Keratinocyte (primary cell): ENCODE measurements around the gene WASF2. TPM values are rescaled to one million over a fixed set of nuclear protein-coding genes. Genes with fewer than 3 reads are reported as not detected.

Experiments
- DNase-seq: peaks from one replicate; pipeline ENCODE4 v3.0.0-alpha.2; 2011; ENCODE audit warnings: low read depth, missing footprints, low spot score
- FAIRE-seq: peaks from 2 replicates; lab custom pipeline; 2011; peaks lifted over from hg19 to GRCh38; lab: Jason Lieb, UNC
- H2AFZ ChIP-seq: 2 replicates; pipeline ENCODE4 v1.6.0; 2012; ENCODE audit warnings: low read length, control low read depth, inconsistent platforms; ENCODE audit not compliant: control insufficient read depth
- H3K27ac ChIP-seq: 2 replicates; pipeline ENCODE4 v1.5.1; 2011; ENCODE audit warnings: low read length; ENCODE audit not compliant: control insufficient read depth, insufficient read depth
- H3K27me3 ChIP-seq: 3 replicates; pipeline ENCODE4 v1.6.0; 2011; ENCODE audit warnings: low read length; ENCODE audit not compliant: control insufficient read depth, insufficient read depth; ENCODE audit errors: extremely low read depth
- H3K36me3 ChIP-seq, 2 experiments: 2 replicates in 1 of 2; 3 replicates in 1 of 2; pipeline ENCODE4 v1.5.1; 2011; ENCODE audit warnings: low read length in 2 of 2, mild to moderate bottlenecking in 1 of 2; ENCODE audit not compliant: control insufficient read depth in 2 of 2, insufficient read depth in 2 of 2; ENCODE audit errors: extremely low read depth in 1 of 2
- H3K4me1 ChIP-seq: 3 replicates; pipeline ENCODE4 v1.5.1; 2011; ENCODE audit warnings: low read length; ENCODE audit not compliant: control insufficient read depth, insufficient read depth; ENCODE audit errors: extremely low read depth
- H3K4me2 ChIP-seq: 3 replicates; pipeline ENCODE4 v1.6.0; 2011; ENCODE audit warnings: low read depth, low read length; ENCODE audit not compliant: control insufficient read depth, insufficient read depth; ENCODE audit errors: extremely low read depth
- H3K4me3 ChIP-seq, 3 experiments: fragments of 200-600 bp in 1 of 3; sonication (generic) in 1 of 3; 2 replicates in 2 of 3; 3 replicates in 1 of 3; pipeline ENCODE4 v1.5.1; 2011 to 2016; ENCODE audit warnings: low read length in 3 of 3, mild to moderate bottlenecking in 3 of 3, control low read depth in 2 of 3, inconsistent platforms in 1 of 3, low read depth in 1 of 3, mixed read lengths in 1 of 3, mixed run types in 1 of 3, moderate library complexity in 1 of 3; ENCODE audit not compliant: control insufficient read depth in 2 of 3, insufficient read depth in 2 of 3; ENCODE audit errors: extremely low read depth in 1 of 3
- H3K79me2 ChIP-seq: 2 replicates; pipeline ENCODE4 v1.6.0; 2012; ENCODE audit warnings: low read length; ENCODE audit not compliant: control insufficient read depth, insufficient read depth
- H3K9ac ChIP-seq: 3 replicates; pipeline ENCODE4 v1.6.0; 2011; ENCODE audit warnings: low read length; ENCODE audit not compliant: control insufficient read depth, insufficient read depth; ENCODE audit errors: extremely low read depth
- H3K9me1 ChIP-seq: 3 replicates; pipeline ENCODE4 v1.6.0; 2011; ENCODE audit warnings: low read length; ENCODE audit not compliant: control insufficient read depth, insufficient read depth; ENCODE audit errors: extremely low read depth
- H3K9me3 ChIP-seq: 2 replicates; pipeline ENCODE4 v1.5.1; 2012; ENCODE audit warnings: low read depth, low read length; ENCODE audit not compliant: control insufficient read depth
- H4K20me1 ChIP-seq: 3 replicates; pipeline ENCODE4 v1.6.0; 2011; ENCODE audit warnings: low read length; ENCODE audit not compliant: control insufficient read depth, insufficient read depth; ENCODE audit errors: extremely low read depth
- CTCF ChIP-seq, 3 experiments: IDR thresholded peaks in 1 of 3; conservative IDR thresholded peaks in 1 of 3; optimal IDR thresholded peaks in 1 of 3; 2 replicates in 2 of 3; 3 replicates in 1 of 3; pipeline versions ENCODE3 to v1.5.1; 2011; ENCODE audit warnings: low read length in 3 of 3, mild to moderate bottlenecking in 3 of 3, moderate library complexity in 2 of 3, control low read depth in 1 of 3, inconsistent platforms in 1 of 3; ENCODE audit not compliant: insufficient read depth in 2 of 3; ENCODE audit errors: extremely low read depth in 1 of 3
- EZH2 ChIP-seq: IDR thresholded peaks from one replicate; pipeline ENCODE4 v1.6.1; 2012; ENCODE audit warnings: inconsistent platforms, mild to moderate bottlenecking, low read length, moderate library complexity
- dilution Hi-C: fragments of 300-500 bp; cut with MboI; formaldehyde crosslinking; loops from one replicate; pipeline ENCODE4 v1.7.0; 2020; ENCODE audit warnings: low sequenced_read_pairs; ENCODE audit not compliant: extremely low pct_ligation_motif_present
- polyA plus RNA-seq, 5 experiments: library from polyadenylated mRNA; depleted of rRNA in 3 of 5; stranded (reverse) in 3 of 5; stranded (forward) in 1 of 5; unstranded in 1 of 5; fragments of >200 nt; gene quantifications; 1 replicate in 1 of 5; 2 replicates in 3 of 5; 3 replicates in 1 of 5; pipeline versions ENCODE4 v1.2.1 to v1.2.3, GENCODE V29; 2011 to 2012; ENCODE audit warnings: missing spikeins in 2 of 5, low read depth in 1 of 5, low replicate concordance in 1 of 5

WASF2 gene
- polyA plus RNA-seq, 1 donor (not counting 4 experiments of a cell fraction or from before 2014, with no cell fraction given), result 42.9 TPM

GRCh38 chr1:27403931-27404330 is 86.0 kb downstream of the WASF2 start:
- Histone ChIP-seq H3K36me3 (peaks cover 6 to 21% of the 10 kb centered on the region in 2 experiments), H3K9me3 (no peaks in the 10 kb centered on the region), H3K27ac (no peak overlapping the region), H3K79me2 (no peaks in the 10 kb centered on the region), H3K27me3 (no peaks in the 10 kb centered on the region), H4K20me1 (no peaks in the 10 kb centered on the region), H3K4me1 (peaks cover 42% of the 10 kb centered on the region), H3K9me1 (no peaks in the 10 kb centered on the region), H3K4me2 (peak overlapping the region; percentile 56), H2AFZ (no peak overlapping the region), H3K9ac (peak overlapping the region; percentile 22), H3K4me3 (no peak overlapping the region)
- TF ChIP-seq EZH2, result no peak
- TF ChIP-seq CTCF (optimal IDR thresholded peaks at IDR 0.05 in 1 of 3, IDR thresholded peaks at IDR 0.05 in 1 of 3, conservative IDR thresholded peaks at IDR 0.05 in 1 of 3; ENCODE audit: extremely low read depth in 1 of 3, insufficient read depth in 2 of 3, low read length in 3 of 3), result no peak
- FAIRE-seq (no peak), DNase-seq (no peak)
- dilution Hi-C loops, result loop anchor here (25.0 kb wide), 1 partner anchor 183 kb away; no protein-coding TSS in a partner anchor

GRCh38 chr1:27403065-27403726 is 86.8 kb downstream of the WASF2 start:
- dilution Hi-C loops, result loop anchor here (25.0 kb wide), 1 partner anchor 184 kb away; no protein-coding TSS in a partner anchor
- Histone ChIP-seq H3K4me2 (peak overlapping the region; percentile 56), H4K20me1 (no peaks in the 10 kb centered on the region), H3K27ac (peak overlapping the region; percentile 30), H3K9me1 (no peaks in the 10 kb centered on the region), H3K4me3 (peak overlapping the region in 1 of 3 experiments; percentile 38), H3K79me2 (no peaks in the 10 kb centered on the region), H3K4me1 (peaks cover 42% of the 10 kb centered on the region), H3K36me3 (peaks cover 4 to 18% of the 10 kb centered on the region in 2 experiments), H3K9me3 (no peaks in the 10 kb centered on the region), H3K27me3 (no peaks in the 10 kb centered on the region), H2AFZ (peak overlapping the region; percentile 23), H3K9ac (peak overlapping the region; percentile 22)
- FAIRE-seq, result peak; percentile 20
- no peak for TF ChIP-seq EZH2
- TF ChIP-seq CTCF (optimal IDR thresholded peaks at IDR 0.05 in 1 of 3, IDR thresholded peaks at IDR 0.05 in 1 of 3, conservative IDR thresholded peaks at IDR 0.05 in 1 of 3; ENCODE audit: extremely low read depth in 1 of 3, insufficient read depth in 2 of 3, low read length in 3 of 3), result peak; percentile 18 to 37 (median 30)
- no peak for DNase-seq
